ENCODE measurements around the gene PRDM8.
"Not testable (repeated sequence)": the region's sequence is repeated elsewhere in the genome, so short reads cannot be mapped to it uniquely, and the experiment has no call there.

PRDM8 gene

DNA sequence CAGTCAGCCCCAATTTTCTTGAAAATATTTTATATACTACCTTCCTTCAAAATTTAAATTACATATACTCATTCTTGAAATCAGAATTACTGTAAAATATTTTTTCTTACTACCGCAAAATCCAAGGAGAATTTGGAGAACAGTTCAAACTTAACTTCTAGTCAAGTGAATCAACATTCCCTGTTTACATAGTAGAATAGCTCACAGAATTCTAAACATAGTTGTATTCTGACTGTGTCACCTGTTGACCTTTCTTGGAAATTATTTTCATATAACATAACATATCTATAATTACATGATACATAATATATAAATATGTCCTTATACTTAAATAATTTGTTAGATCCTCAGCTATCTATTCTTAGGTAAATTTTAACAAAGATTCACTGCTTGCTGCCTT lies 38.1 kb downstream of the PRDM8 start:
- peak; percentile 44 for DNase-seq (ENCODE audit: low read depth)
- no peak overlapping the region for H3K4me3 ChIP-seq (ENCODE audit: low read length)
- TF ChIP-seq, protein P1, sequence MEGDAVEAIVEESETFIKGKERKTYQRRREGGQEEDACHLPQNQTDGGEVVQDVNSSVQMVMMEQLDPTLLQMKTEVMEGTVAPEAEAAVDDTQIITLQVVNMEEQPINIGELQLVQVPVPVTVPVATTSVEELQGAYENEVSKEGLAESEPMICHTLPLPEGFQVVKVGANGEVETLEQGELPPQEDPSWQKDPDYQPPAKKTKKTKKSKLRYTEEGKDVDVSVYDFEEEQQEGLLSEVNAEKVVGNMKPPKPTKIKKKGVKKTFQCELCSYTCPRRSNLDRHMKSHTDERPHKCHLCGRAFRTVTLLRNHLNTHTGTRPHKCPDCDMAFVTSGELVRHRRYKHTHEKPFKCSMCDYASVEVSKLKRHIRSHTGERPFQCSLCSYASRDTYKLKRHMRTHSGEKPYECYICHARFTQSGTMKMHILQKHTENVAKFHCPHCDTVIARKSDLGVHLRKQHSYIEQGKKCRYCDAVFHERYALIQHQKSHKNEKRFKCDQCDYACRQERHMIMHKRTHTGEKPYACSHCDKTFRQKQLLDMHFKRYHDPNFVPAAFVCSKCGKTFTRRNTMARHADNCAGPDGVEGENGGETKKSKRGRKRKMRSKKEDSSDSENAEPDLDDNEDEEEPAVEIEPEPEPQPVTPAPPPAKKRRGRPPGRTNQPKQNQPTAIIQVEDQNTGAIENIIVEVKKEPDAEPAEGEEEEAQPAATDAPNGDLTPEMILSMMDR (IDR thresholded peaks at IDR 0.05; ENCODE audit: insufficient read depth, low read depth, low read length, missing control alignments), result no peak

DNA sequence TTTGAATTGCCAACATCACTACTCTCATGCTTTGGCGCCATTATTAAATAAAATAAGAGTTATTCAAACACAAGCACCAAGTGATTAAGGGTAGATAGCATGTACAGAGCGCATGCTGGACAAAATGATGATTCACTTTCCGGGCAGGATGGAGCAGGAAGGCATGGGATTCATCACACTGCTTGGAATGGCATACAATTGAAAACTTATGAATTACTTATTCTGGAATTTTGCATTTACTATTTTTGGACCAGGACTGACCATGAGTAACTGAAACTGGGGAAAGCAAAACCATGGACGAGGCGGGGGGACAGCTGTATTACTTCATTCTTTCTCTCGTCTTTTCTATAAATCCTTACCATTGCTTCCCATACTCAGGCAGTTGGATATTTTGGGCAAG lies 40.7 kb downstream of the PRDM8 start:
- peak; percentile 97 for DNase-seq (ENCODE audit: low read depth)
- TF ChIP-seq, protein P1 (IDR thresholded peaks at IDR 0.05; ENCODE audit: insufficient read depth, low read depth, low read length, missing control alignments), result no peak
- no peak overlapping the region for H3K4me3 ChIP-seq (ENCODE audit: low read length)

DNA sequence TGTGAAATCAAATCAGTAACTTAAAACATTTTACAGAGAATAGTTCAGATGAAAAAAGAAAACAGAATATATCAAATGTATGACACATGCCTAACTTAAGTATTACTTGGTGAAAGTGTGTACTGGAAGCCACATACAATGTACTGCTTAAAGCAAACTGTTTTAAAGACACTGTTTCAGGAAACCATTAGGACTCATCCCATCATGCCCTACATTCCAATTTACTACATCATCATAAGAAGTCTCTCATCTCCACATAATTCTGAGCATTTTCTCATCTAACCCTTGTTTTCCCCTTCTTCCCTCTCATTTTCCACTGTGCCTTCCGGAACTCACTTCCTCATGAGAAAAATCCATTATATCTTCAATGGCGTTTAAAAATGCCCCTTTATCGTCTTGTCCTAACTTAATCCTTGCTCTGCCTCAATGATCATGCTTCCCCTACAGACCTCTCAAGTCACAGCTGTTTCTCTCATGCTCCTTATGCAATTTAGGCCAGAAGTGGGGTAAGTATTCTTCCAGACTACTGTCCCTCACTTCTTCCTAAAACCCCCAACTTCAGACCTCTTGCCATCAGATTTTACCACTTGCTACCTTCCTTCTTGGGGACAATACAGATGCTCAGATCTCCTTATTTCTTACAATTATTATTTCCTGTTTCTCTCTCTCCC lies 42.3 kb downstream of the PRDM8 start:
- H3K4me3 ChIP-seq (ENCODE audit: low read length), result no peak overlapping the region
- TF ChIP-seq, protein P1 (IDR thresholded peaks at IDR 0.05; ENCODE audit: insufficient read depth, low read depth, low read length, missing control alignments), result no peak
- no peak for DNase-seq (ENCODE audit: low read depth)

DNA sequence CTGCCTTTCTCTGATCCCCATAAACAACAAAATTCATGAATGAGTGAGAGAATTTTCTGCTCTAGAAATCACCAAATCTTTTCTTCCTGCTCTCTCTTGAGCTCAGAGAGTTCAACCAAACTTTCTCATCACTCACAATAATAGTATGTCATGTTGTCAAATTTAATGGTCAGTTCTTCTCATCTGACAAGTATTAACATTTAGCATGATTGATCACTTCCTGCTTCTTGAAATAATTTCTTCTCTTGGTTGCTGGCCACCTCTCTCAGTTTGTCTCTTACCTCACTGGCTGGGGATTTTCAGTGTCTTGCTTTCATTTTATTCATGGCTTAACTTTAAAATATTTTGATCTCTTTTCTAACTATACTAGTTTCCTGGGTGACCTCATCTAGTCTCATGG lies 43.7 kb downstream of the PRDM8 start:
- H3K4me3 ChIP-seq (ENCODE audit: low read length), result no peak overlapping the region
- peak; percentile 28 for DNase-seq (ENCODE audit: low read depth)

DNA sequence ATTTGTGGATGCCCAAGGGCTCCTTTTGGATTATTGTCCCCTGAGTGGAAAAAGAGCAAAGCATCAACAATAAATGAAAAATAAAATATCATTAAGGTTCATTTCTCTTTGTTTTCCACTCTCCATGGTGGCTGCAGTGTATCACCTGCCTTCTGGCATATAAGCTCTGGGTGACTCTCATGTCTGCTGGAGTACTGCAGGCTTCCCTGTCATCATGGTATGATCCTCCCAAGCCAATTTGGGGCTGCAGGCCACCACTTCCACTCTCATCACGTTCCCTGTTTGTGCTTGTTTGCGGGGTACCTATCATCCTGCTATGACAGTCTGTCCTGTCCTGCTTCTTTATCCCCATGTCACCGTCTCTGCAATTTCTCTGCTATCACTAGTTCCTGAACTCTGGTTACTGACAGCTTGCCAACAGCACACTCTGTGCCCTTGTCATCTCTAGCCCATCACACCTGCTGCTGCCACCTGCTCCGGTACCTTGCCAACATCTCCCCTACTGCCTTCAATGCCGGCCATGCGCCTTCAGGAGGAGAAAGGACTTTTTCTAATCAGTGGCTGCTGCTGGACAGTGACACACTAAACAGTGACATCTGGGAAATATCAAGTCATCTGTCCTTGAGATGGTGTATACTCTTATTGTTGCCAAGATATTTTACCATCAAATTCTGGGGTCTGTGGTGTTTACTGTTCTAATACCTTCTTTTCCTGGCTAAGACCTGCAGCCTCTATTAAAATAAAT lies 46.1 kb downstream of the PRDM8 start:
- H3K4me3 ChIP-seq (ENCODE audit: low read length), result no peak overlapping the region
- TF ChIP-seq, protein P1 (IDR thresholded peaks at IDR 0.05; ENCODE audit: insufficient read depth, low read depth, low read length, missing control alignments), result no peak
- DNase-seq (ENCODE audit: low read depth), result no peak

More for the DNA sequence above, 43.7 kb downstream of the PRDM8 start:
- TF ChIP-seq, protein P1 (IDR thresholded peaks at IDR 0.05; ENCODE audit: insufficient read depth, low read depth, low read length, missing control alignments), result no peak

DNA sequence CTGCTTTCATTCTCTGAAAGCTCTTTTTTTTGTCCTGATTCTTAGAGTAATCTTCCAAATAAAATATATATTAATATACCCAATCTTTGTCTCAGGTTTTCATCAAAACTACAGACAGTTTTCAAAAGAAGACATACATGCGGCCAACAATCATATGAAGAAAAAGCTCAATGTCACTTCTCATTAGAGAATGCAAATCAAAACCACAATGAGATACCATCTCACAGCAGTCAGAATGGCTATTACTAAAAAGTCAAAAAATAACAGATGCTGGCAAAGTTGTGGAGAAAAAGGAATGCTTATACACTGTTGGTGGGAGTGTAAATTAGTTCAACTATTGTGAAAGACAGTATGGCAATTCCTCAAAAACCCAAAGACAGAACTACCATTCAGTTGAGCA lies 50.2 kb downstream of the PRDM8 start:
- H3K4me3 ChIP-seq (ENCODE audit: low read length), result not testable (repeated sequence)

DNA sequence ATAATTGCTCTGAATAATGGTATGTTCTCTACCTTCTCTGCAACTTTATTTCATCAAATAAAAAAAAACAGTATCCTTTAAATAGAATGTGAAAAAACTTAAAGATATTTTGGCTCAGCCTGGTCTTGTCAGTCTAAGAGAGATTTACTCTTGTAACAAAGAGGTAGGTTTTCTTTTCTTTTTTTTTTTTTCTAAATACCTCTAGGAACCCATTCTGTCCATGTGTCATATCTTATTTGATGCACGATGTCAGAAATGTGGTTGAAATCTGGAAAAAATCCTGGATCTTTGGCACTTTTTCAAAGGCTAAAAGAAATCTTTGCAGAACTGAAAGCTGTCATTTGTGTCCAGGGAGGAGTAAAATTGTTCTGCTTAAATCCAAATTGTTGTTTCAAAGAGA lies 51.8 kb downstream of the PRDM8 start:
- no peak overlapping the region for H3K4me3 ChIP-seq (ENCODE audit: low read length)
- DNase-seq (ENCODE audit: low read depth), result no peak
- TF ChIP-seq, protein P1 (IDR thresholded peaks at IDR 0.05; ENCODE audit: insufficient read depth, low read depth, low read length, missing control alignments), result no peak

More for the DNA sequence above, 50.2 kb downstream of the PRDM8 start:
- DNase-seq (ENCODE audit: low read depth), result not testable (repeated sequence)

All from epithelial cell of esophagus (primary cell).